AG04450 (cell line): ENCODE measurements around the gene PSMA8. TPM values are rescaled to one million over a fixed set of nuclear protein-coding genes. Genes with fewer than 3 reads are reported as not detected.

Source experiments
- CTCF ChIA-PET: fragments of 300-600, 350-600 bp; formaldehyde crosslinking; extraction: SDS; loops from one replicate; lab custom pipeline; 2022; ENCODE audit warnings: antibody characterized with exemption, inconsistent platforms; lab: Charles Lee
- POLR2A ChIA-PET: fragments of 350-600 bp; formaldehyde crosslinking; extraction: SDS; loops from one replicate; lab custom pipeline; 2021; ENCODE audit warnings: antibody characterized with exemption, inconsistent platforms; lab: Yijun Ruan, JAX
- DNase-seq: peaks from one replicate; pipeline ENCODE4 v3.0.0-alpha.2; 2011; ENCODE audit warnings: low read depth, low spot score
- H3K27ac ChIP-seq: one replicate; pipeline ENCODE4 v1.5.1; 2012; ENCODE audit warnings: low read depth, low read length, control low read depth
- H3K27me3 ChIP-seq: one replicate; pipeline ENCODE4 v1.6.0; 2012; ENCODE audit warnings: low read length; ENCODE audit not compliant: control insufficient read depth, insufficient read depth
- H3K4me3 ChIP-seq: 2 replicates; pipeline ENCODE4 v1.5.1; 2011; ENCODE audit warnings: mild to moderate bottlenecking, low read depth, low read length, control low read depth
- H3K9me3 ChIP-seq: 2 replicates; pipeline ENCODE4 v1.5.1; 2012; ENCODE audit warnings: low read length; ENCODE audit not compliant: control insufficient read depth, insufficient read depth
- polyA plus RNA-seq: library from polyadenylated mRNA; depleted of rRNA; stranded (reverse); fragments of >200 nt; gene quantifications from 2 replicates; pipeline ENCODE4 v1.2.3, GENCODE V29; 2011
- TF ChIP-seq, protein P1 (sequence below): IDR thresholded peaks from 2 replicates; pipeline ENCODE4 v1.5.1; 2011; ENCODE audit warnings: low read depth, low read length, control low read depth, inconsistent platforms

Gene PSMA8
- polyA plus RNA-seq, 1 experiment, result not detected

DNA sequence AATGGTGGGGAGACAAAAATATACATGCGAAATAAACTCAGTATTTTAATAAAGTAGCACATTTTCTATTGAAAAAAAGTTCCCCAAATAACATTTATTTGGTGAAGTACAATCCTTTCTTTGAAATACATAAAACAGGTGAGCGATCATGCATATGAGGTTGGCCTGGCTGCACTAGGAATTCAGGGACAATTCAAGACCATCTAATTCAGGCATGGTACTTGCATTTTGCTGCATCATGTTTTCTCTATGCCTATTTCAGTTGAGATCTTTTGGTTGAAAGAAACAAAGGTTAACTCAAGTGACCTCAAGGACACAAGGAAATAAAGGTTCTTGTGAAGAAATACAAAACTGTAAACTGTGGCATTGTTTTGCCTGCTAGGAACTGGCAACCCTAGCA is 72.8 kb downstream of the PSMA8 start:
- TF ChIP-seq, protein P1, sequence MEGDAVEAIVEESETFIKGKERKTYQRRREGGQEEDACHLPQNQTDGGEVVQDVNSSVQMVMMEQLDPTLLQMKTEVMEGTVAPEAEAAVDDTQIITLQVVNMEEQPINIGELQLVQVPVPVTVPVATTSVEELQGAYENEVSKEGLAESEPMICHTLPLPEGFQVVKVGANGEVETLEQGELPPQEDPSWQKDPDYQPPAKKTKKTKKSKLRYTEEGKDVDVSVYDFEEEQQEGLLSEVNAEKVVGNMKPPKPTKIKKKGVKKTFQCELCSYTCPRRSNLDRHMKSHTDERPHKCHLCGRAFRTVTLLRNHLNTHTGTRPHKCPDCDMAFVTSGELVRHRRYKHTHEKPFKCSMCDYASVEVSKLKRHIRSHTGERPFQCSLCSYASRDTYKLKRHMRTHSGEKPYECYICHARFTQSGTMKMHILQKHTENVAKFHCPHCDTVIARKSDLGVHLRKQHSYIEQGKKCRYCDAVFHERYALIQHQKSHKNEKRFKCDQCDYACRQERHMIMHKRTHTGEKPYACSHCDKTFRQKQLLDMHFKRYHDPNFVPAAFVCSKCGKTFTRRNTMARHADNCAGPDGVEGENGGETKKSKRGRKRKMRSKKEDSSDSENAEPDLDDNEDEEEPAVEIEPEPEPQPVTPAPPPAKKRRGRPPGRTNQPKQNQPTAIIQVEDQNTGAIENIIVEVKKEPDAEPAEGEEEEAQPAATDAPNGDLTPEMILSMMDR, result no peak
- Histone ChIP-seq H3K27ac (no peak overlapping the region), H3K27me3 (no peaks in the 10 kb centered on the region), H3K9me3 (no peaks in the 10 kb centered on the region), H3K4me3 (no peak overlapping the region)
- POLR2A ChIA-PET, result no interaction called here
- no peak for DNase-seq
- CTCF ChIA-PET, result no interaction called here

DNA sequence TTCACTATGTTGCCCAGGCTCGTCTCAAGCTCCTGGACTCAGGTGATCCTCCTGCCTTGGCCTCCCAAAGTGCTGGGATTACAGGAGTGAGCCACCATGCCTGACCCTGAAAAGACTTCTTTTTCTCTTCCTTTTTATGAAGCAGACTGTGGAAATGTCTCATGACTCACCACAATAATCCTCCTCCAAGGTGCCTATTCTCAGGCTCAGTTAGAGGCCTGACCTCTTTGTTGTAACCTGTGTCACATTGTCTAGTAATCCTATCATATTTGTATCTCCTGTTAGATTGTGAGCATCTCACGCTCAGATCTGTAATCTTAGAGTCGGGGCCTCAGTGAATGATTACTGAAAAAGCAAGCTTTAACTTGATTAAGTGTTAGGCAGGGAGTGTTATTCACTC is 74.3 kb downstream of the PSMA8 start:
- CTCF ChIA-PET, result no interaction called here
- Histone ChIP-seq H3K27me3 (no peaks in the 10 kb centered on the region), H3K9me3 (no peaks in the 10 kb centered on the region), H3K27ac (no peak overlapping the region), H3K4me3 (no peak overlapping the region)
- POLR2A ChIA-PET, result no interaction called here
- no peak for DNase-seq
- TF ChIP-seq, protein P1, result no peak

DNA sequence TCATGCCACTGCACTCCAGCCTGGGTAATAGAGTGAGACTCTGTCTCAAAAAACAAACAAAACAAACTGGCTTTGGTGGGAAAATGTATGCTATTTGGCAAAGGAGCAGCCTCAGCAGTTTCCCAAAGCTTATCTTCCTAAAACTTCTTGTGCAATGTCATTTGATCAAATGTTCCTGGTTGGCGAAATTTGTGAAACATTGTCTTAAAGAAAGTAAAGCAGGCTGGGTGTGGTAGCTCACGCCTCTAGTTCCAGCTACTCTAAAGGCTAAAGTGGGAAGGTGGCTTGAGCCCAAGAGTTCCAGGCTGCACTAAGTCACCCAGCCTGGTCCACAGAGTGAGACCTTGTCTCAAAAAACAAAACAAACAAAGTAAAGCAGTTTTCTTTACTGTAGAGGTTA is 75.3 kb downstream of the PSMA8 start:
- H3K27me3 ChIP-seq, result no peaks in the 10 kb centered on the region
- CTCF ChIA-PET, result no interaction called here
- no peak overlapping the region for H3K27ac ChIP-seq
- no peaks in the 10 kb centered on the region for H3K9me3 ChIP-seq
- TF ChIP-seq, protein P1, result no peak
- POLR2A ChIA-PET, result no interaction called here
- H3K4me3 ChIP-seq, result no peak overlapping the region
- no peak for DNase-seq

DNA sequence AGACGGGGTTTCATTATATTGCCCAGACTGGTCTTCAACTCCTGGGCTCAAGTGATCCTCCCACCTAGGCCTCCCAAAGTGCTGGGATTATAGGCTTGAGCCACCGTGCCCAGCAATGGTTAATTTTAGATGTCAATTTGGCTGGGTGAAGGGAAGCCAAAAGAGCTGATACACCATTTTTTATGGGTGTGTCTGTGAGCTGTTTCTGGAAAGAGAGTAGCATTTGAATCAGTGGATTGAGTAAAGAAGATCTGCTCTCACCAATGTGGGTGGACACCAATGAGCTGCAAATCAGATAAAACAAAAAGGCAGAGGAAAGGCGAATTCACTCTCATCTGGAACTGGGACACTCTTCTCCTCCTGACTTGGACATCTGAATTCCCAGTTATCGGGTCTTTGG is 76.5 kb downstream of the PSMA8 start:
- ChIA-PET POLR2A (no interaction called here), CTCF (interaction anchor here (0.5 kb wide), 1 partner anchor 154 kb away, joined by 4 read pairs; no protein-coding TSS in a partner anchor)
- Histone ChIP-seq H3K9me3 (no peaks in the 10 kb centered on the region), H3K27me3 (no peaks in the 10 kb centered on the region), H3K4me3 (no peak overlapping the region), H3K27ac (no peak overlapping the region)
- DNase-seq, result no peak
- TF ChIP-seq, protein P1, result no peak

DNA sequence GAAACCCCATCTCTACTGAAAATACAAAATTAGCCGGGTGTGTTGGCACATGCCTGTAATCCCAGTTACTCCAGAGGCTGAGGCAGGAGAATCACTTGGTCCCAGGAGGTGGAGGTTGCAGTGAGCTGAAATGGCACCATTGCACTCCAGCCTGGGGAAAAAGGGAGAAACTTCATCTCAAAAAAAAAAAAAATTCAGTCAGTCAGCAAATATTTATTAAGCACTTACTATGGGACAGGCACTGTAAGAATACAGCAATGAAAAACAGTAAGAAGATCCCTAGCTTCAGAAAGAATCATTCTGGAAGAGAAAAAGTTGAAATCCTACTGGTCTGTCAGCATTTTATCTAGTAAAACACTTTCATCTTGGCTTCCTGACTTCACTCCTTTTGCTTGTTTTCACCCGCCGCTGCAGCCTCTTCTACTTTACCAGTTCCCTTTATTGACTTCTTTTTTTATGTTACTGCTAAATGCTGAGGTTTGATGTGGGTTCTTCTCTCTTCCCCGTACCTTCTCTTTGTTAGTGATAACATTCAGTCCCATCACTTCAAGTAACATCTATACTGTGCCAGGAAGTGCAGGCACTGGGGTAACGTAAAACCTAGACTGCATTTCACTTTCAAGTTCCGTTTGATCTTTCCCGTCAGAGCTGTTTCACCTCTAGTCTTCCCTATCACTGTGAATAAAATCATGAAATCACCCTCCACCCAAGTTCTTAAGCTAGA is 81.7 kb downstream of the PSMA8 start:
- Histone ChIP-seq H3K4me3 (no peak overlapping the region), H3K9me3 (no peaks in the 10 kb centered on the region), H3K27ac (no peak overlapping the region), H3K27me3 (no peaks in the 10 kb centered on the region)
- ChIA-PET POLR2A (no interaction called here), CTCF (no interaction called here)
- no peak for DNase-seq
- TF ChIP-seq, protein P1, result no peak
